SK-N-SH treated with all-trans-retinoic acid at 6 μM for 48 hours (cell line): Measurements from ENCODE around the gene FBXW4.

Source experiments
- ATAC-seq: fragments of 200-7000 bp; cut with Tn5 transposase; 3 replicates; pipeline ENCODE4 v1.9.1; 2020; ENCODE audit warnings: mild to moderate bottlenecking, moderate library complexity
- ARNTL ChIP-seq: fragments of 450-650 bp; formaldehyde crosslinking; IDR thresholded peaks from 2 replicates; pipeline ENCODE4 v1.5.0; 2020; ENCODE audit warnings: low read depth, mild to moderate bottlenecking, moderate library complexity, borderline replicate concordance
- BACH2 ChIP-seq: fragments of 250-450 bp; sonication (Bioruptor Pico); IDR thresholded peaks from 2 replicates; pipeline ENCODE4 v1.9.0; 2021; ENCODE audit warnings: mild to moderate bottlenecking, borderline replicate concordance
- CSDC2 ChIP-seq: fragments of 250-450 bp; sonication (Bioruptor Pico); IDR thresholded peaks from 2 replicates; pipeline ENCODE4 v1.5.0; 2020; ENCODE audit warnings: mild to moderate bottlenecking, moderate library complexity
- ESRRG ChIP-seq: fragments of 250-450 bp; sonication (Bioruptor Pico); IDR thresholded peaks from 2 replicates; pipeline ENCODE4 v1.6.1; 2021; ENCODE audit warnings: mild to moderate bottlenecking
- GLIS3 ChIP-seq: fragments of 250-450 bp; sonication (Bioruptor Pico); IDR thresholded peaks from 2 replicates; pipeline ENCODE4 v1.5.0; 2020; ENCODE audit warnings: mild to moderate bottlenecking, moderate library complexity
- ISL1 ChIP-seq: fragments of 250-450 bp; sonication (Bioruptor Pico); IDR thresholded peaks from 2 replicates; pipeline ENCODE4 v2.1.2; 2022; ENCODE audit warnings: mild to moderate bottlenecking, moderate library complexity
- OSR1 ChIP-seq: fragments of 250-450 bp; sonication (Bioruptor Pico); IDR thresholded peaks from 2 replicates; pipeline ENCODE4 v1.8.0; 2022; ENCODE audit warnings: moderate library complexity, mild to moderate bottlenecking, inconsistent platforms
- PATZ1 ChIP-seq: fragments of 250-450 bp; sonication (Bioruptor Pico); IDR thresholded peaks from 2 replicates; pipeline ENCODE4 v1.8.0; 2020; ENCODE audit warnings: mild to moderate bottlenecking, moderate library complexity, borderline replicate concordance
- POU6F1 ChIP-seq: fragments of 250-450 bp; sonication (Bioruptor Pico); IDR thresholded peaks from 2 replicates; pipeline ENCODE4 v1.8.0; 2021; ENCODE audit warnings: low read depth, mild to moderate bottlenecking, moderate library complexity, borderline replicate concordance
- PPARA ChIP-seq: fragments of 250-450 bp; sonication (Bioruptor Pico); IDR thresholded peaks from 2 replicates; pipeline ENCODE4 v1.5.0; 2020; ENCODE audit warnings: mild to moderate bottlenecking, borderline replicate concordance
- SNAI2 ChIP-seq: fragments of 250-450 bp; sonication (Bioruptor Pico); IDR thresholded peaks from 2 replicates; pipeline ENCODE4 v1.5.0; 2020; ENCODE audit warnings: mild to moderate bottlenecking, moderate library complexity
- TCF4 ChIP-seq: fragments of 250-450 bp; sonication (Bioruptor Pico); IDR thresholded peaks from 2 replicates; pipeline ENCODE4 v1.8.0; 2021; ENCODE audit warnings: mild to moderate bottlenecking, moderate library complexity, borderline replicate concordance
- TOX ChIP-seq: fragments of 250-450 bp; sonication (Bioruptor Pico); IDR thresholded peaks from 2 replicates; pipeline ENCODE4 v1.8.0; 2021; ENCODE audit warnings: mild to moderate bottlenecking, moderate library complexity, borderline replicate concordance
- TSHZ2 ChIP-seq: fragments of 250-450 bp; sonication (Bioruptor Pico); IDR thresholded peaks from 2 replicates; pipeline ENCODE4 v1.5.0; 2020; ENCODE audit warnings: mild to moderate bottlenecking, moderate library complexity
- ZC3H10 ChIP-seq: fragments of 250-450 bp; sonication (Bioruptor Pico); IDR thresholded peaks from 2 replicates; pipeline ENCODE4 v1.5.1; 2021; ENCODE audit warnings: mild to moderate bottlenecking, moderate library complexity
- ZFP3 ChIP-seq: fragments of 250-450 bp; sonication (Bioruptor Pico); IDR thresholded peaks from 2 replicates; pipeline ENCODE4 v1.5.0; 2020; ENCODE audit warnings: mild to moderate bottlenecking, moderate library complexity
- ZFP30 ChIP-seq: fragments of 450-650 bp; formaldehyde crosslinking; IDR thresholded peaks from 2 replicates; pipeline ENCODE4 v1.5.0; 2022; ENCODE audit warnings: mild to moderate bottlenecking, moderate library complexity
- ZNF565 ChIP-seq: fragments of 450-650 bp; formaldehyde crosslinking; conservative IDR thresholded peaks from 2 replicates; pipeline ENCODE4 v1.5.0; 2020; ENCODE audit warnings: low read depth, mild to moderate bottlenecking, moderate library complexity
- ZNF8 ChIP-seq: fragments of 450-650 bp; formaldehyde crosslinking; IDR thresholded peaks from 2 replicates; pipeline ENCODE4 v1.5.0; 2020; ENCODE audit warnings: mild to moderate bottlenecking, moderate library complexity
- TF ChIP-seq, protein P1 (sequence below): fragments of 250-450 bp; sonication (Bioruptor Pico); IDR thresholded peaks from 2 replicates; pipeline ENCODE4 v1.5.1; 2021; ENCODE audit warnings: mild to moderate bottlenecking, moderate library complexity
- TF ChIP-seq, protein P2 (sequence below): fragments of 250-450 bp; sonication (Bioruptor Pico); IDR thresholded peaks from 2 replicates; pipeline ENCODE4 v1.5.1; 2020; ENCODE audit warnings: low read depth, mild to moderate bottlenecking, moderate library complexity

FBXW4 gene

GRCh38 chr10:101675115-101675514 is 19.9 kb downstream of the FBXW4 start:
- no peak for ATAC-seq
- TF ChIP-seq ZFP30 (CRISPR knock-in tag) (no peak), BACH2 (CRISPR knock-in tag) (no peak), ISL1 (CRISPR knock-in tag) (no peak), OSR1 (CRISPR knock-in tag) (no peak), SNAI2 (no peak), CSDC2 (CRISPR knock-in tag) (no peak), TCF4 (CRISPR knock-in tag) (no peak), ESRRG (CRISPR knock-in tag) (no peak), ARNTL (CRISPR knock-in tag) (no peak), GLIS3 (CRISPR knock-in tag) (no peak), ZNF8 (CRISPR knock-in tag) (no peak), ZC3H10 (CRISPR knock-in tag) (no peak)
- TF ChIP-seq, protein P1, sequence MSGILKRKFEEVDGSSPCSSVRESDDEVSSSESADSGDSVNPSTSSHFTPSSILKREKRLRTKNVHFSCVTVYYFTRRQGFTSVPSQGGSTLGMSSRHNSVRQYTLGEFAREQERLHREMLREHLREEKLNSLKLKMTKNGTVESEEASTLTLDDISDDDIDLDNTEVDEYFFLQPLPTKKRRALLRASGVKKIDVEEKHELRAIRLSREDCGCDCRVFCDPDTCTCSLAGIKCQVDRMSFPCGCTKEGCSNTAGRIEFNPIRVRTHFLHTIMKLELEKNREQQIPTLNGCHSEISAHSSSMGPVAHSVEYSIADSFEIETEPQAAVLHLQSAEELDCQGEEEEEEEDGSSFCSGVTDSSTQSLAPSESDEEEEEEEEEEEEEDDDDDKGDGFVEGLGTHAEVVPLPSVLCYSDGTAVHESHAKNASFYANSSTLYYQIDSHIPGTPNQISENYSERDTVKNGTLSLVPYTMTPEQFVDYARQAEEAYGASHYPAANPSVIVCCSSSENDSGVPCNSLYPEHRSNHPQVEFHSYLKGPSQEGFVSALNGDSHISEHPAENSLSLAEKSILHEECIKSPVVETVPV: no peak

DNA sequence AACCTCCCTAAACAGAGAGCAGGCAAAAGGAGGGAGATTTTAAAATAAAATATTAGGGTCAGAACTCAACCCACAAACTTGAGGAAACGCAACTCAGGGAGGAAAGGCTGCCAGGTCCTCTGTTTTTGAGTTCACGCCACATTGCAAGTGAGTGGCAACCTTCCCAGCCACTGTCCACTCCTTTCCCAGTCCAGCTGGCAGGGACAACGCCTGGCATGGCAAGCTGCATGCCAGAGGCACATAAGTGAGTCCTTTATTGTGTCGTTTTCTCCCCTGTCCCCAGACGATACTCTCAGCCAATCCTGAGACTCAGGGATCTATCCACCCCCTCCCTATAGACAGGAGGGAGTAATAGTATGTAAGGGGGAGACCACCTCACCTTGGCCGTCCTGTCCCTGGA is 22.4 kb downstream of the FBXW4 start:
- no peak for ATAC-seq
- TF ChIP-seq ZNF565 (CRISPR knock-in tag) (no peak), GLIS3 (CRISPR knock-in tag) (no peak), TOX (no peak), PATZ1 (CRISPR knock-in tag) (no peak), TCF4 (CRISPR knock-in tag) (no peak), SNAI2 (no peak)
- TF ChIP-seq, protein P2, sequence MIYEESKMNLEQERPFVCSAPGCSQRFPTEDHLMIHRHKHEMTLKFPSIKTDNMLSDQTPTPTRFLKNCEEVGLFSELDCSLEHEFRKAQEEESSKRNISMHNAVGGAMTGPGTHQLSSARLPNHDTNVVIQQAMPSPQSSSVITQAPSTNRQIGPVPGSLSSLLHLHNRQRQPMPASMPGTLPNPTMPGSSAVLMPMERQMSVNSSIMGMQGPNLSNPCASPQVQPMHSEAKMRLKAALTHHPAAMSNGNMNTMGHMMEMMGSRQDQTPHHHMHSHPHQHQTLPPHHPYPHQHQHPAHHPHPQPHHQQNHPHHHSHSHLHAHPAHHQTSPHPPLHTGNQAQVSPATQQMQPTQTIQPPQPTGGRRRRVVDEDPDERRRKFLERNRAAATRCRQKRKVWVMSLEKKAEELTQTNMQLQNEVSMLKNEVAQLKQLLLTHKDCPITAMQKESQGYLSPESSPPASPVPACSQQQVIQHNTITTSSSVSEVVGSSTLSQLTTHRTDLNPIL (CRISPR knock-in tag): no peak
- TF ChIP-seq, all 23 proteins: peak for 0

DNA sequence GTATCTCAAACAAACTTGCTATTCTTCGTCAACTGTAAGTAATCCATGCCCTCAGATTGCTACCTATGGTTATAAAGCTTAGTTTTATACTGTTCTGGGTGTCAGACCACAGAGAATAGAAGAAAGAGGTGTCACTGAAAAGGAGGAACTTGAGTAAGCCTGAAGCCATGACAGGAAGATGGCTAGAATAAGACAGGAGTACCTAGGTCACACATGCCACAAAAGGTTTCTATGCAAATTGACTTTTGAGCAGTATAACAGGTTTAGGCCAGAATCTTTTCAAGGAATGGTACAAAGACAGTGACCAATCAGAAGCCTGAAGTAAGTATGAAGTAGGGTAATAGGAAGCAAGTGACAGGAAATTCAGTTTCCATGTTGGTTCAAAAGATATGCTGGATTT is 23.5 kb downstream of the FBXW4 start:
- ATAC-seq: no peak
- TF ChIP-seq GLIS3 (CRISPR knock-in tag) (no peak), ISL1 (CRISPR knock-in tag) (no peak), SNAI2 (no peak), CSDC2 (CRISPR knock-in tag) (no peak), POU6F1 (no peak), OSR1 (CRISPR knock-in tag) (no peak), ZC3H10 (CRISPR knock-in tag) (no peak), TCF4 (CRISPR knock-in tag) (no peak), PPARA (CRISPR knock-in tag) (no peak)

GRCh38 chr10:101670635-101671034 is 24.3 kb downstream of the FBXW4 start:
- ATAC-seq: no peak
- no peak for TF ChIP-seq TCF4 (CRISPR knock-in tag)

DNA sequence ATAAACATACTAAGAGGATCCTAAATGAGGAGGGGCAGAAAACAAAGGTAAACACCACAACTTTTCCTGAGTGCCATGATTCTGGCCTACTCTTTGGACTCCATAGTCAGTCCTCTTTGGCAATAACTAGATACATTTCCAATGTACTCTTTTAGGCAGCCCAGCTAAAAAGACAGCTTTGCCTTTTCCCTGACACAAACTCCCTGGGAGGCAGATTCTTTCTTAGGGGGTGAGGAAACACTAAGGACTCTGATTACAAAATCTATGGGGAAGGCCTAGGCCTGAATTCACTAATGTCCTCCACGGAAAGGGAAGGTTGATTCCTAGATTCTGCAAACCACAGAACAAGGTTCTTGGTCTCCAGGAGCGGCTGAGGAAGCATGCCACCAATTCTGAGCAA is 25.8 kb downstream of the FBXW4 start:
- no peak for ATAC-seq
- TF ChIP-seq ISL1 (CRISPR knock-in tag) (no peak), BACH2 (CRISPR knock-in tag) (no peak), ZC3H10 (CRISPR knock-in tag) (no peak), TOX (no peak), ZFP30 (CRISPR knock-in tag) (no peak), TSHZ2 (CRISPR knock-in tag) (no peak), ZNF8 (CRISPR knock-in tag) (no peak), PPARA (CRISPR knock-in tag) (no peak), ZFP3 (no peak), ZNF565 (CRISPR knock-in tag) (no peak), GLIS3 (CRISPR knock-in tag) (no peak), ARNTL (CRISPR knock-in tag) (no peak), CSDC2 (CRISPR knock-in tag) (no peak), OSR1 (CRISPR knock-in tag) (no peak)
- TF ChIP-seq, protein P1: no peak
